Gastroesophageal sphincter (tissue), 4 donors: Measurements from ENCODE around the gene C22orf31. TPM values are rescaled to one million over a fixed set of nuclear protein-coding genes. Genes with fewer than 3 reads are reported as not detected.

Source experiments
- ATAC-seq: fragments of 150-250 bp; one replicate; pipeline ENCODE4 v1.9.1; 2016; ENCODE audit warnings: mild to moderate bottlenecking, moderate library complexity
- H3K27ac ChIP-seq, 4 donors: fragments of 200-600 bp; sonication (generic) in 3 of 4; 1 replicate in 3 of 4; 2 replicates in 1 of 4; pipeline ENCODE4 v1.5.1; 2016 to 2019
- H3K27me3 ChIP-seq: fragments of 200-600 bp; sonication (generic); one replicate; pipeline ENCODE4 v1.5.1; 2019
- H3K36me3 ChIP-seq, 2 donors: fragments of 200-600 bp; sonication (generic); one replicate each; pipeline ENCODE4 v1.5.1; 2019; ENCODE audit warnings: control low read depth in 1 of 2
- H3K4me1 ChIP-seq, 3 donors: fragments of 200-600 bp; sonication (generic); 1 replicate in 2 of 3; 2 replicates in 1 of 3; pipeline ENCODE4 v1.5.1; 2016 to 2019; ENCODE audit warnings: control low read depth in 2 of 3
- H3K4me3 ChIP-seq, 2 donors: fragments of 200-600 bp; sonication (generic); one replicate each; pipeline ENCODE4 v1.5.1; 2019; ENCODE audit warnings: mild to moderate bottlenecking in 1 of 2, moderate library complexity in 1 of 2
- H3K9me3 ChIP-seq, 3 donors: fragments of 200-600 bp; sonication (generic); one replicate each; pipeline ENCODE4 v1.5.1; 2017 to 2019; ENCODE audit warnings: control low read depth in 2 of 3
- CTCF ChIP-seq, 4 experiments: fragments of 200-600 bp in 2 of 4; fragments of 450-650 bp in 2 of 4; sonication (generic) in 1 of 4; IDR thresholded peaks; one replicate each; pipeline ENCODE4 v1.5.1; 2017 to 2019; ENCODE audit warnings: antibody characterized with exemption in 4 of 4, mild to moderate bottlenecking in 2 of 4, moderate library complexity in 2 of 4
- EP300 ChIP-seq: sonication (generic); formaldehyde crosslinking; IDR thresholded peaks from one replicate; pipeline ENCODE4 v1.6.1; 2017; ENCODE audit warnings: antibody characterized with exemption, mild to moderate bottlenecking
- POLR2A ChIP-seq, 2 donors: fragments of 450-650 bp; IDR thresholded peaks; one replicate each; pipeline ENCODE4 v1.6.1; 2017; ENCODE audit warnings: antibody characterized with exemption in 2 of 2, mild to moderate bottlenecking in 2 of 2, moderate library complexity in 1 of 2
- POLR2AphosphoS5 ChIP-seq: sonication (generic); formaldehyde crosslinking; IDR thresholded peaks from one replicate; pipeline ENCODE4 v1.6.1; 2017; ENCODE audit warnings: antibody characterized with exemption
- WGBS, 2 donors: methylation state at CpG; one replicate each; pipeline ENCODE4 v1.1.5; 2018; ENCODE audit warnings: low coverage in 1 of 2; 5-methylcytosine and 5-hydroxymethylcytosine counted together
- total RNA-seq, 4 donors: library from RNA; depleted of rRNA; stranded (reverse); fragments of >200 nt; gene quantifications; one replicate each; pipeline ENCODE4 v1.1.0, GENCODE V29; 2016

The C22orf31 gene
- total RNA-seq, 4 donors from 2014 or later: not detected

- no peaks in the 10 kb centered on the region for H3K27me3 ChIP-seq
- H3K36me3 ChIP-seq: no peaks in the 10 kb centered on the region
- H3K27ac ChIP-seq: no peak overlapping the region
- H3K4me1 ChIP-seq: peaks cover 0 to 12% (median 0%) of the 10 kb centered on the region in 3 donors
- ATAC-seq: no peak
- H3K4me3 ChIP-seq: no peak overlapping the region
- TF ChIP-seq POLR2AphosphoS5: no peak
- TF ChIP-seq EP300: no peak
- TF ChIP-seq POLR2A (IDR thresholded peaks at IDR 0.05): no peak
- TF ChIP-seq CTCF (IDR thresholded peaks at IDR 0.05): no peak
- no peaks in the 10 kb centered on the region for H3K9me3 ChIP-seq
- WGBS, 2 donors: 57 to 75% methylated on average over 7 to 8 of the region's 14 CpGs
These were observed 50.2 kb downstream of the C22orf31 start for GRCh38 chr22:29011240-29012100.

GRCh38 chr22:29009148-29009547 is 52.5 kb downstream of the C22orf31 start:
- ATAC-seq: no peak
- TF ChIP-seq POLR2AphosphoS5 (no peak), EP300 (no peak), POLR2A (IDR thresholded peaks at IDR 0.05) (no peak), CTCF (IDR thresholded peaks at IDR 0.05) (no peak)
- WGBS, 2 donors: 91 to 94% methylated on average over 4 of the region's 5 CpGs
- Histone ChIP-seq H3K27me3 (no peaks in the 10 kb centered on the region), H3K36me3 (no peaks in the 10 kb centered on the region), H3K4me1 (peaks cover 0 to 30% (median 7%) of the 10 kb centered on the region in 3 donors), H3K9me3 (no peaks in the 10 kb centered on the region), H3K27ac (no peak overlapping the region), H3K4me3 (no peak overlapping the region)

Other genes with a start within 250 kb of the C22orf31 start
- 10 to 100 TPM; 14.8 to 27.7 (median 19.8) TPM for gene ZNRF3, start 178.3 kb downstream of the C22orf31 start, total RNA-seq
- gene KREMEN1, start 11.2 kb upstream of the C22orf31 start, total RNA-seq: 10 to 100 TPM in 2 of 4 donors, 1 to 10 TPM in 2; 7.5 to 17.4 (median 10.8) TPM
- gene EMID1, start 144.1 kb upstream of the C22orf31 start, total RNA-seq: 1 to 10 TPM in 2 of 4 donors, under 1 TPM in 2; 0.15 to 1.5 (median 0.69) TPM
- gene RHBDD3, start 206.2 kb upstream of the C22orf31 start, total RNA-seq: 10 to 100 TPM in 3 of 4 donors, 1 to 10 TPM in 1; 7.2 to 27.7 (median 19.6) TPM
- gene EWSR1, start 206.4 kb upstream of the C22orf31 start, total RNA-seq: 100 to 1,000 TPM; 169 to 209 (median 204) TPM
- gene GAS2L1, start 244.8 kb upstream of the C22orf31 start, total RNA-seq: 10 to 100 TPM; 17.8 to 65.5 (median 36.8) TPM